ENCODE measurements around the gene SLC31A1.

SLC31A1 gene

DNA sequence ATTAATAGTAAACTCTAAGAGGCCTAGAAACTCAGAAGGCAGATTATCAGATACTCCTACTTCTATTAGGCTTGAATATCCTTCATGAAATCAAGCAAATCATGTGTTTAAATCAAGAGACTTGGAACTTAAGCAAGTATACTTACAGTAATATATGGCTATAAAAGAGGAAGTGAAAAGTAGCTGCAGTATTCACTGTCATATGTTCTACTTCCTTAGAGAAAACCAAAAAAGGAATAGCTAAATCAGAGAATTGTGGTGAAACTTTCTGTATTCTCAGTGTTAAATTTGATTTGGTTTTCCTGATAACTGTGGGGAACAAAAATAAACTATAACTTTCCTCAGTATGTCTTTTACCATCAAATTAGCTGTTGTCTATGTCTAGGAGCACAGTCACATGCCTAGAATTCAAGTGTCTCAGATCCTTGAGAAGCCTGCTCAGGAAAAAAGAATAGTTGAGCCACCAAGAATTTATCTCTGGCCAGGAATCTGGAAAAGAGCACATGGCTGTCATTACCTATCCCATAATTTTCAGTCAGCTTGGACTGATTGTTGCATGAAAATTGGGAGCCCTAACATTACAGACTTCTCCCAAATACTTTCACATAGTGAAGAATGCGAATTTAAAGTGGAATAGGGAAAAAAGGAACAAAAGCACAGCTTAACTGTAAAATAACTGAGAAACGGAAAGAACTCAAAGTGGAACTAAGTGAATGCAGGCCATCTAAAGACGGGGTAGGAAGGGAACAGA lies 2.0 kb upstream of the SLC31A1 start:
- TF ChIP-seq, protein P1, sequence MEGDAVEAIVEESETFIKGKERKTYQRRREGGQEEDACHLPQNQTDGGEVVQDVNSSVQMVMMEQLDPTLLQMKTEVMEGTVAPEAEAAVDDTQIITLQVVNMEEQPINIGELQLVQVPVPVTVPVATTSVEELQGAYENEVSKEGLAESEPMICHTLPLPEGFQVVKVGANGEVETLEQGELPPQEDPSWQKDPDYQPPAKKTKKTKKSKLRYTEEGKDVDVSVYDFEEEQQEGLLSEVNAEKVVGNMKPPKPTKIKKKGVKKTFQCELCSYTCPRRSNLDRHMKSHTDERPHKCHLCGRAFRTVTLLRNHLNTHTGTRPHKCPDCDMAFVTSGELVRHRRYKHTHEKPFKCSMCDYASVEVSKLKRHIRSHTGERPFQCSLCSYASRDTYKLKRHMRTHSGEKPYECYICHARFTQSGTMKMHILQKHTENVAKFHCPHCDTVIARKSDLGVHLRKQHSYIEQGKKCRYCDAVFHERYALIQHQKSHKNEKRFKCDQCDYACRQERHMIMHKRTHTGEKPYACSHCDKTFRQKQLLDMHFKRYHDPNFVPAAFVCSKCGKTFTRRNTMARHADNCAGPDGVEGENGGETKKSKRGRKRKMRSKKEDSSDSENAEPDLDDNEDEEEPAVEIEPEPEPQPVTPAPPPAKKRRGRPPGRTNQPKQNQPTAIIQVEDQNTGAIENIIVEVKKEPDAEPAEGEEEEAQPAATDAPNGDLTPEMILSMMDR (conservative IDR thresholded peaks at IDR 0.05; ENCODE audit: control insufficient read depth, insufficient read depth, low read depth, low read length) = no peak
- no peak overlapping the region for H3K4me3 ChIP-seq (ENCODE audit: control insufficient read depth, low read depth, low read length)
- DNase-seq (ENCODE audit: low read depth) = no peak

DNA sequence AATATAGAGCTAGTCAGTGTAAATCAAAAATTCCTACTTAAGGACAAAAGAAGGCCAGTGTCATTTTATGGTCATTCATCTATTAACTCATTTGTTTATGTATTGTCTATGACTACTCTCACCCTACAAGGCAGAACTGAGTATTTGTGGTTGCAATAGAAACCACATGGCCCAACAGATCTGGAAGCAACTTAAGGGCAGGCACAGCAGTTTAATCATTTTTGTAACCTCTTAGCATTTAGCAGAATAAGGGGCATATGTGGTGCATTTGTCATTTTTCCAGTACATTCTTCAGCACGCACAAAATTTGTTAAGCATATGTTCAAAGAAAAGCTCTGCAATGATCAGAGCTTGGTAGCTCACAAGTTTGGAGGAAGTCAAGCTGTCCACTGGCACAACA lies 1.4 kb upstream of the SLC31A1 start:
- TF ChIP-seq, protein P1 (conservative IDR thresholded peaks at IDR 0.05; ENCODE audit: control insufficient read depth, insufficient read depth, low read depth, low read length) = no peak
- DNase-seq (ENCODE audit: low read depth) = peak; percentile 78
- peak overlapping the region; percentile 81 for H3K4me3 ChIP-seq (ENCODE audit: control insufficient read depth, low read depth, low read length)

DNA sequence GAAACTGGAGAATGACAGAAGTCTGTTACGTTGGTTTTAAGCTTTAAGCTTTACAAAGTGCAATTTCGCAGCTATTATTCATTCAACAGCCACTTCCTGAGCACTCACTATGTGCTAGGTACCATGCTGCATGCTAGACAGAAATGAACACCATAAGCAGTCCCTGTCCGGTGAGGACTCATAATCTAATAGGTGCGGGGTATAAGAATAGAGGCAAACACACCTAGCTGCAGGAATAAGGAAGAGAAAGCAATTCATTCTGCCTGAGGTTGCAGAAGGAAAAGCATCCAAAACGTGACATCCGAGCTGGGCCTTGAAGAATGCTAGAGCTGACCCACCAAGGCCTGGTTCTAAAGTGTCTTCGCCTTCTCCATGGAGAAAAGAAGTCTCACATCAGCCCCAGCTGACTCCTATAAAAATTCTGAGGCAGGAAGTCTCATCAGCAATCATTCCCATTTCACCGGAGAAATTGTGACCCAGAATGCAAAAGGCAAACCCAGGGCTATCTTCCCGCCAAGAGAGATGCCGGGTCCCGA lies 809 bp upstream of the SLC31A1 start:
- peak overlapping the region; percentile 81 for H3K4me3 ChIP-seq (ENCODE audit: control insufficient read depth, low read depth, low read length)
- DNase-seq (ENCODE audit: low read depth) = no peak
- TF ChIP-seq, protein P1 (conservative IDR thresholded peaks at IDR 0.05; ENCODE audit: control insufficient read depth, insufficient read depth, low read depth, low read length) = no peak

DNA sequence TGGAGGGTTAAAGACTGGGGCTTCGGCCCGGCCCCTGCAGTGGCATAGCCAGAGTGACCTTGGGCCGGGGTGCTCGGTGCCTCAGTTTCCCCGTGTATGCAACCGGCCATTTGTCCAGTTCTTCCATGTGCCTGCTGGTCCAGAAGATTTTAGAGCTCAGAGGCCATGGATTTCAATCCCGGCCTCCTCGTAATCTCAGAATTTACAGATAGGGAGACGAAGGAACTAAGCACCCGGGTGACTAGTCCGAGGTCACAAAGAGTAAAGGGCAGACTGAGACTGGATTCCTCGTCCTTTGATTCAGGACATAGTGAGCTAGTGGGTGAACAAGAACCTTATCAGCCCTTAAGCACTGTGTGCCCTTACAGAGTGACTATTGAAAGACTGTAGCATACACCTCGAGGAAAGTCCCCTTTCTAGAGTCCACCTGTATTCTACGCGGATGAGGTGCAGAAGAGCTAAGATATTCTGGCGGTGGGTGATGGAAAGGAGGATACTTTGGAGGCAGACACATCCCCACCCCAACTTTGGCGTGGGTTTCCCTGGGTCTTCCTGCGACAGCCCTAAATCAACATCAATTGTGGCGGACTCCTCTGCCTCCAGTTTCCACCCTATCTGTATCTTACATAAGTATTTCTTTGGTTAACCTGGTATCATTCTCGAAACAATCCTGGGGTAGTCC lies 597 bp downstream of the SLC31A1 start:
- peak overlapping the region; percentile 80 for H3K4me3 ChIP-seq (ENCODE audit: control insufficient read depth, low read depth, low read length)
- no peak for DNase-seq (ENCODE audit: low read depth)
- TF ChIP-seq, protein P1 (conservative IDR thresholded peaks at IDR 0.05; ENCODE audit: control insufficient read depth, insufficient read depth, low read depth, low read length) = no peak

DNA sequence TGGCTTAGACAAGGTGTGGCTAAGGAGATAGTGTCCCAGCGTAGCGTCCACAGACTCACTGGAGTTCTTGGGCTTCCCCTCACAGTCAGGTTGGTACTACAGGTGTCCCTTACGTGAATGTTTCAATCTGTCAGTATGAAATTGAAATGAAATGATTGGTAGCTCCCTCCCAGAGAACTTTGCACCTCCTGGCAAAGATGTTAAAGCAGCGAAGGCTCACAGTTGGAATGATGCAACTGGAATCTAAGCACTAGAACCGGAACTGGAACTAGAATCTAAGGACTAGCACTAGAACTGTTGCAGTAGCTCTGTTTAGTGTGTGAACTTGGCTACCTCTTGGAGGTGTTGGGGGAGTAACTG lies 1.1 kb downstream of the SLC31A1 start:
- TF ChIP-seq, protein P1 (conservative IDR thresholded peaks at IDR 0.05; ENCODE audit: control insufficient read depth, insufficient read depth, low read depth, low read length) = no peak
- DNase-seq (ENCODE audit: low read depth) = peak; percentile 40
- H3K4me3 ChIP-seq (ENCODE audit: control insufficient read depth, low read depth, low read length) = peak overlapping the region; percentile 80

DNA sequence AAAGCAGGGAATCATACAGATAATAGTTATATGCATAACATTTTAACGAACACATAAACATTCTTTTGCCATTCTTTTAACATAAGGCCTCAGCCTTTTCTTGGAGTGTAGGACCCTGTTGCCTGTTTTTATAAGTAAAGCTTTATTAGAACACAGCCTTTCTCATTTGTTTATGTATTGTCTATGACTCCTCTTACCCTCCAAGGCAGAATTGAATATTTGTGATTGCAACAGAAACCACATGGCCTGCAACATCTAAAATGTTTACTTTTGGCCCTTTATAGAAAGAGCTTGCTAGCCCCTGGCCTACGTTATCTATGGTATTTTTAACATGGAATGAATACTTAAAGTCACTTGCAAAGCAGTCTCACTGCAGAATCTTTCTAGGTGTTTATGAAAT lies 2.6 kb downstream of the SLC31A1 start:
- DNase-seq (ENCODE audit: low read depth) = peak; percentile 67
- TF ChIP-seq, protein P1 (conservative IDR thresholded peaks at IDR 0.05; ENCODE audit: control insufficient read depth, insufficient read depth, low read depth, low read length) = no peak
- no peak overlapping the region for H3K4me3 ChIP-seq (ENCODE audit: control insufficient read depth, low read depth, low read length)

Data from fibroblast of mammary gland (primary cell).